Chondrocyte (in vitro differentiated cells): Measurements from ENCODE around the gene TCFL5. TPM values are rescaled to one million over a fixed set of nuclear protein-coding genes. Genes with fewer than 3 reads are reported as not detected.

ENCODE experiments used
- DNase-seq: peaks from one replicate; pipeline ENCODE4 v3.0.0; 2021; ENCODE audit warnings: mixed read lengths, low spot score
- H3K27ac Mint-ChIP-seq: one replicate; pipeline ENCODE4 v1.8.0; 2021; ENCODE audit warnings: mild to moderate bottlenecking, moderate library complexity, mixed read lengths; ENCODE audit not compliant: unreplicated experiment
- H3K27me3 Mint-ChIP-seq: 2 replicates; pipeline ENCODE4 v1.8.0; 2021; ENCODE audit warnings: low read depth, mixed read lengths
- H3K36me3 Mint-ChIP-seq: 2 replicates; pipeline ENCODE4 v1.8.0; 2021; ENCODE audit warnings: low read depth, mixed read lengths
- H3K4me1 Mint-ChIP-seq: 2 replicates; pipeline ENCODE4 v1.8.0; 2021; ENCODE audit warnings: low read depth, mild to moderate bottlenecking, mixed read lengths
- H3K4me3 Mint-ChIP-seq: one replicate; pipeline ENCODE4 v1.8.0; 2021; ENCODE audit warnings: mild to moderate bottlenecking, moderate library complexity, mixed read lengths; ENCODE audit not compliant: unreplicated experiment
- H3K9me3 Mint-ChIP-seq: 2 replicates; pipeline ENCODE4 v1.8.0; 2021; ENCODE audit warnings: low read depth, mixed read lengths
- CTCF ChIP-seq: fragments of 200-600 bp; sonication (generic); IDR thresholded peaks from 2 replicates; pipeline ENCODE4 v1.5.0; 2021; ENCODE audit warnings: antibody characterized with exemption, mild to moderate bottlenecking, moderate library complexity
- total RNA-seq: library from RNA; stranded (reverse); gene quantifications from 3 replicates; pipeline ENCODE4 v1.2.1, GENCODE V29; 2021

TCFL5 gene
- total RNA-seq, 1 donor from 2014 or later, result 12.7 TPM

DNA sequence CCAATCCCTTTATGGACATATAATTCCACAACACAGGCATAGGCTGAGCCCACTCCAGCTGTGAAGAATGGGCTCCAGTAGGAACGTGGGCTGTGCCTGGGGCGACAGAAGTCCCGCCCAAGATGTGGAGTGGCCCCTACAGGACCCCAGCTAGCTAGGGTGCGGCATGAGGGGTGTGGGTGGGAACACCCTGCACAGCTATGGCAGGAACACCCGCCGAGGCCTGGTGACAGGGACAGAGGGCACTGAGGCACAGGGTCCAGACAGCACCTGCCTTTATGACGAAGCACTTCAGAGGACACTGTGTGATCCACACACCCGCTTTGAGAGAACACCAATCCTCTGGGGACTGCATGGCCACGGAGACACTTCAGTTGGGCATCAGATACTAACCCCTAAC is 28.2 kb upstream of the TCFL5 start:
- H3K4me3 Mint-ChIP-seq, result no peak overlapping the region
- H3K4me1 Mint-ChIP-seq, result peaks cover 20% of the 10 kb centered on the region
- DNase-seq, result peak; percentile 93
- H3K36me3 Mint-ChIP-seq, result peaks cover 47% of the 10 kb centered on the region
- H3K27me3 Mint-ChIP-seq, result no peaks in the 10 kb centered on the region
- TF ChIP-seq CTCF, result no peak
- no peaks in the 10 kb centered on the region for H3K9me3 Mint-ChIP-seq
- no peak overlapping the region for H3K27ac Mint-ChIP-seq

- no peak overlapping the region for H3K4me3 Mint-ChIP-seq
- peak; percentile 63 for DNase-seq
- no peaks in the 10 kb centered on the region for H3K9me3 Mint-ChIP-seq
- TF ChIP-seq CTCF, result no peak
- peaks cover 20% of the 10 kb centered on the region for H3K4me1 Mint-ChIP-seq
- no peak overlapping the region for H3K27ac Mint-ChIP-seq
- peaks cover 47% of the 10 kb centered on the region for H3K36me3 Mint-ChIP-seq
- no peaks in the 10 kb centered on the region for H3K27me3 Mint-ChIP-seq
Observed at GRCh38 chr20:62889411-62889810, 27.8 kb upstream of the TCFL5 start.

GRCh38 chr20:62888910-62889309 is 27.3 kb upstream of the TCFL5 start:
- Mint-ChIP-seq H3K9me3 (no peaks in the 10 kb centered on the region), H3K27ac (no peak overlapping the region), H3K4me3 (no peak overlapping the region), H3K27me3 (no peaks in the 10 kb centered on the region), H3K36me3 (peaks cover 42% of the 10 kb centered on the region), H3K4me1 (peaks cover 20% of the 10 kb centered on the region)
- DNase-seq, result peak; percentile 93
- TF ChIP-seq CTCF, result no peak

- TF ChIP-seq CTCF, result no peak
- Mint-ChIP-seq H3K9me3 (no peaks in the 10 kb centered on the region), H3K4me3 (no peak overlapping the region), H3K4me1 (peaks cover 20% of the 10 kb centered on the region), H3K36me3 (peaks cover 37% of the 10 kb centered on the region), H3K27ac (peak overlapping the region; percentile 91), H3K27me3 (no peaks in the 10 kb centered on the region)
- peak; percentile 56 for DNase-seq
Observed at GRCh38 chr20:62888406-62888805, 26.8 kb upstream of the TCFL5 start.

DNA sequence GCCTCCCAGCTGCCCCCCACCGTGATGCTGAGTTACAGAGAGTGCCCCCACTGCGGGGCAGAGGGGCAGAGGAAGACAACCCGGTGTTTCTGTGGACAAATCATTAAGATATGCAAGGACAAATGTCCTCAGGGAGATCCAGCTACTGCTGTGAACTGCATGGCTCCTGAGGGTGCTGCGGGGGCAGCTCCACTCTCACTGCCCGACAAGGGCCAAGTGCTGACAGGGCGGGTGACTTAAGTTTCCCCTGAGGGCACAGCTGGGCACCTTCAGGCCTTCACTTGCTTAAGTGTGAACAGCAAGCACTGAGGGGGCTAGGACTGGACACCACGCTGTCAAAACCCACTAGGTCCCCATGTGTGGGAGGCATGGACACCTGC is 26.2 kb upstream of the TCFL5 start:
- peaks cover 20% of the 10 kb centered on the region for H3K4me1 Mint-ChIP-seq
- H3K4me3 Mint-ChIP-seq, result peak overlapping the region; percentile 6
- H3K27me3 Mint-ChIP-seq, result no peaks in the 10 kb centered on the region
- peak overlapping the region; percentile 91 for H3K27ac Mint-ChIP-seq
- TF ChIP-seq CTCF, result no peak
- peaks cover 34% of the 10 kb centered on the region for H3K36me3 Mint-ChIP-seq
- DNase-seq, result peak; percentile 60
- H3K9me3 Mint-ChIP-seq, result no peaks in the 10 kb centered on the region
